Endothelial cell of umbilical vein (primary cell): Measurements from ENCODE around the gene JMJD8. TPM values are rescaled to one million over a fixed set of nuclear protein-coding genes. Genes with fewer than 3 reads are reported as not detected.

ENCODE experiments used
- BruUV-seq: library from RNA; stranded (reverse); fragments of 400-500 nt; replicated peaks from 2 replicates; lab custom pipeline; 2021; lab: Mats Ljungman, UMichigan
- CTCF ChIA-PET: fragments of 300-600, 350-600 bp; sonication (Branson Sonifier 250); formaldehyde crosslinking; loops from one replicate; lab custom pipeline; 2021; ENCODE audit warnings: antibody characterized with exemption, inconsistent platforms; lab: Charles Lee
- POLR2A ChIA-PET: fragments of 300-600, 350-600 bp; sonication (Branson Sonifier 250); formaldehyde crosslinking; loops from one replicate; lab custom pipeline; 2021; ENCODE audit warnings: antibody characterized with exemption, inconsistent platforms; lab: Charles Lee
- DNase-seq: peaks from one replicate; pipeline ENCODE4 v3.0.0-alpha.2; 2011; ENCODE audit warnings: low read depth, low spot score
- FAIRE-seq: peaks from 2 replicates; lab custom pipeline; 2011; peaks lifted over from hg19 to GRCh38; lab: Jason Lieb, UNC
- H2AFZ ChIP-seq: 2 replicates; pipeline ENCODE4 v1.6.0; 2012; ENCODE audit warnings: low read depth, low read length, control low read depth, inconsistent platforms
- H3K27ac ChIP-seq: 2 replicates; pipeline ENCODE4 v1.5.1; 2011; ENCODE audit warnings: low read depth, mild to moderate bottlenecking, control low read depth, low read length, moderate library complexity; ENCODE audit not compliant: insufficient read depth
- H3K27me3 ChIP-seq, 2 experiments: 2 replicates each; pipeline versions ENCODE4 v1.6.0 to v1.6.1; 2011; ENCODE audit warnings: low read length in 2 of 2, mixed read lengths in 1 of 2; ENCODE audit not compliant: control insufficient read depth in 2 of 2, insufficient read depth in 2 of 2
- H3K36me3 ChIP-seq, 2 experiments: 2 replicates in 1 of 2; 3 replicates in 1 of 2; pipeline ENCODE4 v1.5.1; 2011; ENCODE audit warnings: low read length in 2 of 2, mild to moderate bottlenecking in 1 of 2, moderate library complexity in 1 of 2; ENCODE audit not compliant: control insufficient read depth in 2 of 2, insufficient read depth in 2 of 2; ENCODE audit errors: extremely low read depth in 1 of 2
- H3K4me1 ChIP-seq: 3 replicates; pipeline ENCODE4 v1.5.1; 2011; ENCODE audit warnings: mild to moderate bottlenecking, low read length; ENCODE audit not compliant: control insufficient read depth, insufficient read depth; ENCODE audit errors: extremely low read depth
- H3K4me2 ChIP-seq: 2 replicates; pipeline ENCODE4 v1.6.1; 2011; ENCODE audit warnings: low read length, control low read depth, mixed read lengths; ENCODE audit not compliant: insufficient read depth
- H3K4me3 ChIP-seq, 3 experiments: fragments of 200-600 bp in 1 of 3; sonication (generic), shearing (Covaris generic) in 1 of 3; replicated peaks in 1 of 3; 2 replicates each; pipeline ENCODE4 v1.5.1; 2011 to 2016; ENCODE audit warnings: control low read depth in 3 of 3, low read length in 3 of 3, mild to moderate bottlenecking in 2 of 3, inconsistent platforms in 1 of 3, low read depth in 1 of 3, moderate library complexity in 1 of 3; ENCODE audit not compliant: insufficient read depth in 1 of 3
- H3K79me2 ChIP-seq: 2 replicates; pipeline ENCODE4 v1.6.0; 2012; ENCODE audit warnings: low read length, inconsistent platforms; ENCODE audit not compliant: control insufficient read depth, insufficient read depth
- H3K9ac ChIP-seq: replicated peaks from 2 replicates; pipeline ENCODE3; 2011; ENCODE audit warnings: low read length, control low read depth; ENCODE audit not compliant: insufficient read depth; ENCODE audit errors: extremely low read depth
- H3K9me1 ChIP-seq: replicated peaks from 3 replicates; pipeline ENCODE4 v1.6.0; 2011; ENCODE audit warnings: mild to moderate bottlenecking, low read length; ENCODE audit not compliant: control insufficient read depth, insufficient read depth; ENCODE audit errors: extremely low read depth
- H3K9me3 ChIP-seq: replicated peaks from 2 replicates; pipeline ENCODE4 v1.5.1; 2012; ENCODE audit warnings: low read length, inconsistent platforms; ENCODE audit not compliant: control insufficient read depth, insufficient read depth
- H4K20me1 ChIP-seq: replicated peaks from 2 replicates; pipeline ENCODE3; 2011; ENCODE audit warnings: mild to moderate bottlenecking, low read length; ENCODE audit not compliant: control insufficient read depth, insufficient read depth; ENCODE audit errors: extremely low read depth
- CTCF ChIP-seq, 2 donors: IDR thresholded peaks; 1 replicate in 1 of 2; 2 replicates in 1 of 2; pipeline ENCODE4 v1.5.1; 2011; ENCODE audit warnings: low read length in 2 of 2, mild to moderate bottlenecking in 2 of 2, moderate library complexity in 2 of 2, control low read depth in 1 of 2, inconsistent platforms in 1 of 2, low read depth in 1 of 2; ENCODE audit not compliant: insufficient read depth in 1 of 2; ENCODE audit errors: extremely low read depth in 1 of 2
- EZH2 ChIP-seq: IDR thresholded peaks from 2 replicates; pipeline ENCODE4 v1.6.1; 2012; ENCODE audit warnings: borderline replicate concordance, low read depth, mild to moderate bottlenecking, moderate library complexity, low read length, inconsistent platforms; ENCODE audit not compliant: severe bottlenecking
- FOS ChIP-seq: IDR thresholded peaks from 2 replicates; pipeline ENCODE4 v1.6.1; 2011; ENCODE audit warnings: mild to moderate bottlenecking, low read length, moderate library complexity, borderline replicate concordance; ENCODE audit not compliant: insufficient read depth
- GATA2 ChIP-seq: IDR thresholded peaks from 2 replicates; pipeline ENCODE4 v1.7.0; 2011; ENCODE audit warnings: low read depth, mild to moderate bottlenecking, moderate library complexity, mixed read lengths, low read length; ENCODE audit not compliant: insufficient read length, insufficient read depth
- JUN ChIP-seq: IDR thresholded peaks from 2 replicates; pipeline ENCODE4 v1.6.1; 2011; ENCODE audit warnings: borderline replicate concordance, low read depth; ENCODE audit not compliant: insufficient read length, insufficient read depth
- MAX ChIP-seq: IDR thresholded peaks from 2 replicates; pipeline ENCODE4 v1.6.1; 2011; ENCODE audit not compliant: insufficient read depth, insufficient read length
- MYC ChIP-seq: IDR thresholded peaks from one replicate; pipeline ENCODE4 v1.6.1; 2011; ENCODE audit warnings: mild to moderate bottlenecking, low read depth, low read length
- POLR2A ChIP-seq: IDR thresholded peaks from 2 replicates; pipeline ENCODE4 v1.6.1; 2012; ENCODE audit warnings: low read depth, mild to moderate bottlenecking, control low read depth, low read length
- POLR2AphosphoS5 ChIP-seq: IDR thresholded peaks from 2 replicates; pipeline ENCODE4 v1.6.1; 2012; ENCODE audit warnings: low read depth, mild to moderate bottlenecking, control low read depth, low read length, moderate library complexity; ENCODE audit not compliant: insufficient read depth
- dilution Hi-C: fragments of 300-500 bp; cut with MboI; formaldehyde crosslinking; loops from one replicate; pipeline ENCODE4 v1.15.0; 2019; ENCODE audit warnings: low sequenced_read_pairs; ENCODE audit not compliant: extremely low pct_ligation_motif_present
- intact Hi-C: fragments of 100-400 bp; cut with micrococcal nuclease; formaldehyde crosslinking; loops from one replicate; pipeline ENCODE4 v1.10.0; 2022
- polyA plus RNA-seq, 4 experiments: library from polyadenylated mRNA; depleted of rRNA in 3 of 4; stranded (reverse) in 3 of 4; unstranded in 1 of 4; fragments of >200 nt; gene quantifications; 2 replicates each; pipeline versions ENCODE4 v1.2.1 to v1.2.3, GENCODE V29; 2011 to 2012; ENCODE audit warnings: missing spikeins in 1 of 4
- total RNA-seq: library from RNA; stranded (reverse); gene quantifications from 2 replicates; pipeline ENCODE4 v1.2.3, GENCODE V29; 2021

JMJD8 gene
- total and polyA plus RNA-seq, 2 donors (not counting 3 experiments of a cell fraction or from before 2014, with no cell fraction given) = 55.1 to 102 TPM

- no TSS peak for BruUV-seq
- Histone ChIP-seq H3K4me3 (no peak overlapping the region), H3K27me3 (no peaks in the 10 kb centered on the region), H3K9me1 (no peaks in the 10 kb centered on the region), H3K36me3 (peaks cover 7 to 35% of the 10 kb centered on the region in 2 experiments), H2AFZ (no peak overlapping the region), H4K20me1 (no peaks in the 10 kb centered on the region), H3K79me2 (no peaks in the 10 kb centered on the region), H3K27ac (no peak overlapping the region), H3K9ac (no peak overlapping the region), H3K9me3 (no peaks in the 10 kb centered on the region), H3K4me2 (no peak overlapping the region), H3K4me1 (peaks cover 9% of the 10 kb centered on the region)
- intact Hi-C loops = no loop called here
- dilution Hi-C loops = no loop called here
- CTCF ChIA-PET = interaction anchor here (1.0 to 1.5 kb wide), 2 partner anchors 20 to 29 kb away, joined by 3 to 5 read pairs; no protein-coding TSS in a partner anchor
- TF ChIP-seq POLR2A (no peak), CTCF (IDR thresholded peaks at IDR 0.05; ENCODE audit: extremely low read depth in 1 of 2, insufficient read depth in 1 of 2, low read depth in 1 of 2, low read length in 2 of 2) (no peak), JUN (no peak), GATA2 (no peak), FOS (no peak), EZH2 (no peak), MYC (no peak), MAX (no peak), POLR2AphosphoS5 (no peak)
- POLR2A ChIA-PET = no interaction called here
- FAIRE-seq (no peak), DNase-seq (no peak)
These were observed 48.2 kb upstream of the JMJD8 start for GRCh38 chr16:732332-732731.
